ENCODE results near the gene SLC25A1.

DNA sequence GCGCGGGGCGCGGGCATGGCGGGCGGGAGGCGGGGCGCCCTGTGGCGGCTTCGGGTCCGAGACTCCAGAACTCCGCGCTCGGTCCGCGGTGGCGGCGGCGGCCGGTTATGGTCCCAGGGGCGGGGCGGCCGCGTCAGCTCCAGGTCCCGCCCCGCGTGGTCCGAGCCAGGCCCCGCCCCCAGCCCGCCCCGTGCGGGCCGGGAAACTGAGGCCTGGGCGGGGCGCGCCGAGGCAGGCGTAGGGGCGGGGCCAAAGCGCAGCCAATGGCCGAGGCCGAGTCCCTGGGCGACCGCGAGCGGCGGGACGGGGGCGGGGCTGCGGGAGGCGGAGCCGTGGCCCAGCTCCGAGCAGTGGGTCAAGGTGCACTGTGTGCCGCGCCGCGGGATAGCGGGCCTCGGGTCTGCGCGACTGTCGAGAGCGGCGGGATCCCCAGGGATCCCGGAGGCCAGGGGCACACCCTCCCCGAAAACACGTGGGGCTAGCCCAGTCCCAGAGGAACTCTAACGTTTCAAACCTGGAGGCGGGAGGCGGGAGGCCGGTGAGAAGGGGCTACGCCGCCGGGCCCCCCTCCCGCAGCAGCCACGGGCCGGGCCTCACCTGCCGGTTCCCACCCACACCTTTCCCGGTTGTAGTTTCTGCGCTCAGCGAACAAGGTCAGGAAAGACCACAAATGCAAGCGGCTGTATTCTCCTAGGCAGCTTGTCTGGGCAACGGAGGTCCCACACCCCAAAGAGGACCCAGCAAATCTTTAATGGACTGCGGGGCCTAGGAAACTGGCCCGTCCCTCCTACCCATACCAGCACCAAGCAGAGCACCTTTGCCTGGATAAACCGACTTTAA lies at the start of gene SLC25A1:
- TF ChIP-seq, protein P1, sequence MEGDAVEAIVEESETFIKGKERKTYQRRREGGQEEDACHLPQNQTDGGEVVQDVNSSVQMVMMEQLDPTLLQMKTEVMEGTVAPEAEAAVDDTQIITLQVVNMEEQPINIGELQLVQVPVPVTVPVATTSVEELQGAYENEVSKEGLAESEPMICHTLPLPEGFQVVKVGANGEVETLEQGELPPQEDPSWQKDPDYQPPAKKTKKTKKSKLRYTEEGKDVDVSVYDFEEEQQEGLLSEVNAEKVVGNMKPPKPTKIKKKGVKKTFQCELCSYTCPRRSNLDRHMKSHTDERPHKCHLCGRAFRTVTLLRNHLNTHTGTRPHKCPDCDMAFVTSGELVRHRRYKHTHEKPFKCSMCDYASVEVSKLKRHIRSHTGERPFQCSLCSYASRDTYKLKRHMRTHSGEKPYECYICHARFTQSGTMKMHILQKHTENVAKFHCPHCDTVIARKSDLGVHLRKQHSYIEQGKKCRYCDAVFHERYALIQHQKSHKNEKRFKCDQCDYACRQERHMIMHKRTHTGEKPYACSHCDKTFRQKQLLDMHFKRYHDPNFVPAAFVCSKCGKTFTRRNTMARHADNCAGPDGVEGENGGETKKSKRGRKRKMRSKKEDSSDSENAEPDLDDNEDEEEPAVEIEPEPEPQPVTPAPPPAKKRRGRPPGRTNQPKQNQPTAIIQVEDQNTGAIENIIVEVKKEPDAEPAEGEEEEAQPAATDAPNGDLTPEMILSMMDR (IDR thresholded peaks at IDR 0.05) = no peak
- no peak for TF ChIP-seq ZFX (IDR thresholded peaks at IDR 0.05; ENCODE audit: borderline replicate concordance)
